GM12801 (cell line): ENCODE data around the gene KCNH1.

ENCODE experiments used
- TF ChIP-seq, protein P1 (sequence below): IDR thresholded peaks from one replicate; pipeline ENCODE4 v1.5.1; 2011; ENCODE audit warnings: control low read depth; ENCODE audit not compliant: insufficient read length; ENCODE audit errors: extremely low read depth

Gene KCNH1

DNA sequence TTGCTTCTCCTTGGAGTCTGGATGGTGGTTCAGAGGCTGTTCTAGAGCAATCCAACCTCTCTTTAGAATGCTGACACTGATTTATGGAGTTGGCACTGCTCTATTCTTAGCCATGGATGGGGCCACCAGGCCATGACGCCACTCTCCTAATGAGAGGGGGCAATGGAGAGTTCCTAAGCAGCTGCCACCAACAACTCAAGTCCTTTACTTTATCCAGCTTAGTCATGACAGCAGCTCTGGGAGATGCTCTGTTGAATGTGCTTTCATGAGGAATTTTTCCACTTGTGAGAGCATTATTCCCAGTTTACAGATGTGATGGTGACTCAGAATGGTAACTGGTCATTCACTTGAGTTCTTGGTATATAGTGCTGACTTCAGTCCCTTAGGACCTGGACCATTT lies 438.9 kb downstream of the KCNH1 start:
- TF ChIP-seq, protein P1, sequence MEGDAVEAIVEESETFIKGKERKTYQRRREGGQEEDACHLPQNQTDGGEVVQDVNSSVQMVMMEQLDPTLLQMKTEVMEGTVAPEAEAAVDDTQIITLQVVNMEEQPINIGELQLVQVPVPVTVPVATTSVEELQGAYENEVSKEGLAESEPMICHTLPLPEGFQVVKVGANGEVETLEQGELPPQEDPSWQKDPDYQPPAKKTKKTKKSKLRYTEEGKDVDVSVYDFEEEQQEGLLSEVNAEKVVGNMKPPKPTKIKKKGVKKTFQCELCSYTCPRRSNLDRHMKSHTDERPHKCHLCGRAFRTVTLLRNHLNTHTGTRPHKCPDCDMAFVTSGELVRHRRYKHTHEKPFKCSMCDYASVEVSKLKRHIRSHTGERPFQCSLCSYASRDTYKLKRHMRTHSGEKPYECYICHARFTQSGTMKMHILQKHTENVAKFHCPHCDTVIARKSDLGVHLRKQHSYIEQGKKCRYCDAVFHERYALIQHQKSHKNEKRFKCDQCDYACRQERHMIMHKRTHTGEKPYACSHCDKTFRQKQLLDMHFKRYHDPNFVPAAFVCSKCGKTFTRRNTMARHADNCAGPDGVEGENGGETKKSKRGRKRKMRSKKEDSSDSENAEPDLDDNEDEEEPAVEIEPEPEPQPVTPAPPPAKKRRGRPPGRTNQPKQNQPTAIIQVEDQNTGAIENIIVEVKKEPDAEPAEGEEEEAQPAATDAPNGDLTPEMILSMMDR, result no peak

DNA sequence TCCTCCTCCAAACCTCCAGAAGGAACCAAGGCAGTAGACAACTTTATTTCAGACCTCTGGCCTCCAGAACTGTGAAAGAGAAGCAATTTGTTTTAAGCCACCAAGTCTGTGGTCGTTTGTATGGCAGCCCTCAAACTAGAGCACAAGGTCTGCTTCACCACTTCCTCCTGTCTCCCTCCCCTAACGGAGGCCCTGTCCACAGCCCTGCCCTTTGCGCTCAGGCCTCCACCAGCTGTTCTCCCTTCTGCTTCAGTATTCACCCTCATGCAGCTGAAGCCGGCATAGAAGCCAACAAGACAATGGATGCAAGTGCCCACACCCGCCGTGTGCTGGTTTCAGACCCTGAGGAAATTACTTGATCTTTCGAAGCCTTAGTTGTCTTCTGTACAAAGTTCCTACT lies 441.2 kb downstream of the KCNH1 start:
- TF ChIP-seq, protein P1, result no peak

DNA sequence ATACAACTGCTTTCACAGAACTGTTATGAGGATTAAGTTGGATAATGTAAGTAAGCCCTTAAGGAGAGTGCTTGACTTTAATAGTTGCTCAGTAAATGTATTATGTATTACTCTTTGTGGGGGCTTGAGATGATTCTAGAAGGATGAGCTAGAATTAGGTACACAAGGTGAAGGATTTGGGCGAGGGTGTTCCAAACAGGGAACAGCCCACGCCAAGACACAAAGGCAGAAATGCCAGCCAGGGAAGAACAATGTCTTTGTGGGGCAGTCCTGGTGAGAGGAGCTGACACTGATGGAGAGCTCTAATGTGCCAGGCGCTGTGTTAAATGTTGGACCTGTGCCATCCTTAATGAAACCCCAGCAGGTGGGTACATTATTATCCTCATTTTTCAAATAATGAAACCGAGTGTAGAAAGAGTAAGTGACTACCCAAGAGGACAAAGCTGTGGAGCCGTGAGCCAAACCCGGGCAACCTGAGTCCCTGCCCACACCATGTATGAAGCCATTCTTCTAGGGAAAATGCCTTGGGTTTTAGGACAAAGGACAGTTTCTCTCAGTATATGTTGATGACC lies 442.8 kb downstream of the KCNH1 start:
- TF ChIP-seq, protein P1, result no peak

DNA sequence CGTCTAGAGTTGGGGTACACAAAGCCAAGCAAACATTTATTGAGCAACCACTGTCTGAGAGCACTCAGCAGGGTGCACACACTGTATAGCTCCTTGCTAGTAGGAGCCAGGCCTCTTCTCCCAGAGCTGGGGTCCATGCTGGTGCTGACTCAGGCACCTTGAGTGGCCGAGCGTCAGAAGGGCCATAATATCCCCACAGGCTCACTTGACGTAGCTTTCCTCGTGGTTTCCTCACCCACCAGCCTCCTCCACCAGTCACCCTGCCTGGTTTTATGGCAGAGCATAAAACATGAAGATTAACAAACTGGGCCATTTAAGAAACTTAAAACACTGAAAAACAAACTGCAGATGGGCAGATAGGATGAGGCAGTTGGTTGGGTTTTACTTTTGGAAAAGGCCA lies 443.7 kb downstream of the KCNH1 start:
- TF ChIP-seq, protein P1, result no peak

DNA sequence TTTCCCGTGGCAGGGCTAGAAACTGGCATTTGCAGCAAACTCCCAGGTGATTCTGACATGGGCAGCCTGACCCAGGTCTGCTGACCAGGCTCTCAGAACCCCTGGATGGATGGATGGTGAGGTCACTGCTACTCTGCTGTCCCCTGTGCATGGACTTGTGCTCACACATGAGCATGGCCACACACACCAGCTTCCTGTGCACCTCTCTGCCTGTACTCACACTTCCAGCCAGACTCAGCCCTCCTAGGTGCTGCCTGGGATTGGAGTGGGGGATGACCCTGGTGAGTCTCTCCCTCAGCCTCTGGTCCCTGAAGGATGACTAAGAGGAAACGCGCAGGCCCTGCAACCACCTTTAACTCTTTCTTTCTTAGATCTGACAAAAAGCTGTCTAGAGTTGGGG lies 444.1 kb downstream of the KCNH1 start:
- TF ChIP-seq, protein P1, result no peak

DNA sequence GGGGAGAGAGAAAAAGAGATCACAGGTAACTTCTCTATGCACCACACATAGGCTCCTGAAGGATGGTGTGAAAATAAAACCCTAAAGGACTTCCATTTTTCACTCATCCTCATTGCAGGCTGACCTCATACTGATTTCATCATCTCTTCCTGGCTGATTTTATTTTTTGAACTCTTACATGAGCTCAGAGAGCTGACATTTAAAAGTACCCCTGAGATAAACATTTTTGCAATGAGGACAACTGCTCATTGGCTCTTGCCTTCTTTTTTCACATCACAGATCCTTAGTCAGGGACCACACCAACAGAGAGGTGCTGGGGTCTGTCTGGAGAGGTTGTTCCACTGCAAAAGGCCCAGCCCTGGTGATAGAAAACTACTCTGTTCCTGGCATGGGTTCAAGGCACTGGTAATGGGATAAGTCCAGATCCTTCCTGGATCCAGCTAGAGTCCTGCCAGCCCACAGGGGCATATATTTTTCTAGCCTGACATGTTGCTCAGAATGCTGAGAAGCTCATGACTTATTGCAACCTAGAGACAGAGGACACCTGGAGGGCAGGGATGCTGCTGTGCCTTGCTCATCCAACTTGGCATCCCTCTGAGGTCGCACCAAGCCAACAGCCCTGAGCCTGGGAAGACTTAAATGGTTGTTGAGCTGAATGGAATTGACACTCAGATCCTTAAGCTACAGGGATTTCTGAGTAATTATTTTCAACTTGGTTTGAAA lies 445.3 kb downstream of the KCNH1 start:
- TF ChIP-seq, protein P1, result no peak

DNA sequence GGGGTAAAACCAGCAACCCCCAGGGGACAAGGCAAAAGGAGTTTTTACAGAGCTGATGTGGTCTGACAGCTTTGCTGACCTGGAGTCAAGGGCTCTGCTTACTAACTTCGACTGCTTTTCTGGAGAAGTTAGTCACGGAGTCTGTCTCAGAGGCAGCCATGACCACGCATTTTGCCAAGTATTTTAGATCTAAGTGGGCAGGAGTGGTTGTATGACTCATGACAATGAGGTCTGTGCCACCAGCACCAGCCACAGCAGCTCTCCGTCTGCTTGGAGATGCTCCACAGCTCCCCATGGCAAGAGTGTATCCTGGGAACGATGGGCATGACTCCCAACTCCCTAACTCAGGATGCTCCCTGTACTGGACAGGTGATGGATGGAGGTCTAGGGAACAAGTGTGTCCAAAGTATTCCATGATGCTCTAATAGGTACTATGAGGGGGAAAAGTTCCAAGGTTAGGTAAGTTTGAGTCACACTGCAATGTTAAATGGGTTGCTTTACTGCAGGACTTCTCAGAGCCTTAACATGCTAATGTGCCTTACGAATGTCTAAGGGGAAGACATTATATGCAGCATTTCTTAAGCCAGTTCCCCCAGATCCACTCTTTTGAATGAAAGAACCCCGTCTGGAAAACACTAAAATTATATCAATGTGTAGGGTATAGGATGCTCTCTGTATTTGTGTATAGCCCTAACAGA lies 446.2 kb downstream of the KCNH1 start:
- TF ChIP-seq, protein P1, result no peak
